Occipital lobe (tissue), 2 donors: ENCODE results near the gene NKPD1. TPM values are rescaled to one million over a fixed set of nuclear protein-coding genes. Genes with fewer than 3 reads are reported as not detected.

Experiments used
- DNase-seq: peaks from one replicate; lab custom pipeline; 2025; lab: John Stamatoyannopoulos, UW
- total RNA-seq: library from RNA; depleted of rRNA; stranded (reverse); fragments of >200 nt; gene quantifications from one replicate; pipeline ENCODE4 v1.2.3, GENCODE V29; 2014

Gene NKPD1
- total RNA-seq, 1 donor from 2014 or later: 0.47 TPM

GRCh38 chr19:45118106-45118505, 42.7 kb downstream of the NKPD1 start:
- DNase-seq: no peak

DNA sequence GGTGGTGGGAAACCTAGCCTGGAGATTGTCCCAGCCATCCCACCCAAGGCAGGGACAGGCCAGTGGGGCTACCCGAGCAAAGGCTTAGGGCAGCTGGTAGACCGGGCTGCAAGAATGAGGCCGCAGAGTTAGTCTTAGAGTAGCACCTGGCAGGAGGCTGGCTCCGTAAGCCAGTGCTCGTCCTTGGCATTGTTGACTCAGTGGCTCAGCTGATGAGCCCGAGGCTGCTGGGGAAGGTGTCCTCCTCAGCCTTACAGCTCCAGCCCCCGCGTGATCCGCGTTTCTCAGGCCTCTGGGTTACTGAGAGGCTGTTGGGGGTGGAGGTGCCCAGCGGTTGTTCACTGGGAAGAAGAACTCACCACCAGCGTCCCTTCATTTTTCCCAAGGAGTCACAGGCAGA, 43.1 kb downstream of the NKPD1 start:
- no peak for DNase-seq

DNA sequence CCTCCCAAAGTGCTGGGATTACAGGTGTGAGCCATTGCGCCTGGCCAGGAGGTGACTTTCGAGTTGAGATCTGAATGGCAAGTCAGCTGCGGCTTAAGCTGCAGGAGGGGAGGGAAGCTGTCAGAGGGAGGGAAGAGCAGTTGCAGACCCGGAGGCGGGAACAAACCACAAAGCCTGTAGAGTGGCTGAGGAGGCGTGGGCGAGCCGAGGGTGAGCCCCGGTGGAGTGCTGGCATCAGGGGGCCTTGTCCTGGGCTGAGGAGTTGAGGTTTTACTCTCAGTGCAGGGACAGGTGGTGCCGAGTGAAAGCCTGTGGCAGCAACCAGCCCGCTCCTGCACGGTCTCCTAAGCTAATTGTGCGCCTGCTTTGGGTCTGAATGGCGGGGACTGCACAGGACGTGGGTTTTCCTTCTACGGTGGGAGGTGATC, 43.6 kb downstream of the NKPD1 start:
- no peak for DNase-seq

- DNase-seq: no peak
These were observed 44.8 kb downstream of the NKPD1 start for GRCh38 chr19:45115809-45116615.

GRCh38 chr19:45114116-45114515, 46.7 kb downstream of the NKPD1 start:
- DNase-seq: no peak

DNA sequence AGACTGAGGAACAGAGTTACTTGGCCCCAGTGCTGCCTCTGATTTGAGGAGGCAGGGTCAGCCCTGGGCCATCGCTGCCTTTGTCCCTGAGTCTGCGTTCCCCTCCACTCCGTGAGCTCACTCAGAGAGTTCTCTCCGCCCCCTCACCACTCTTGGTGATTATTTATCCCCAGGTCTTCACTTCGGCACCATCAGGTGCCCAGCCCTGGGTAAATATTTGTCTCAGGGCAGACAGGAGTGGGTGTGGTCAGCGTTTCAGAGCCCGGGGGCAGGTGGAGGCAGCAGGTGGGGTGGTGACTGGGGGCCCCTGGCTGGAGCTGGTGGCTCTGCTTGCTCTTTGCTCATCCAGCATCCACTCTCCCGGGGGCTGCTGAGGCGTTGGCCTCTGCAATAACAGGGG, 47.2 kb downstream of the NKPD1 start:
- DNase-seq: no peak

DNA sequence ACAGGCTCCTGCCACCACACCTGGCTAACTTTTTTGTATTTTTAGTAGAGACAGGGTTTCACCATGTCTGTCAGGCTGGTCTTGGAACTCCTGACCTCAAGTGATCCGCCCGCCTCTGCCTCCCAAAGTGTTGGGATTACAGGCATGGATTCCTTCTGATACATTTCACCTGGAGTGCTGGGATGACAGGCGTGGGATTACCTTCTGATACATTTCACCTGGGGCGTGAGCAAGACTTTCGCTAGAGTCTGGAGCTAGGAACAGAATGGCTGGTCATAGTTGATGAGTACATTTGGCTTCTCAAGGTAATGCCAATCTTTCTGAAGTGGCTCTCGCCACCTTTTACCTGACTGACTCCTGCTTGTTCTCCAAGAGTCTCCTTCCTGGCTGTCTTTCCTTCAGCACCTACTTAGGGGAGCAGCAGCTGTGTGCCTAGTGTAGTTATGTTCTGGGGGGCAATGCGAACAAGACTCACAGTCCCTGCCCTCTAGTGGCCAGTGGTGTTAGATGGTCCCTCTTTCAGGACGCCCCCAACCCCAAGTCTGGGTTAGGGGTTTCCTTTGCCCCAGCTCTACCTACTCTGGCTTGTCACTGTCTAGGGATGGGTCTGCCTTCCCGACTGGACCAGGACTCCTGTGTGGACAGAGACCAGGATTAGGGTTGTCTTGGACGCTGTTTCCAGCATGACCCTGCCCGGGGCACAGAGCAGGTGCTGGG, 48.5 kb downstream of the NKPD1 start:
- DNase-seq: no peak

Other genes with a start within 250 kb of the NKPD1 start
- 5.3 TPM for gene APOC1, start 246.4 kb downstream of the NKPD1 start, total RNA-seq
- not detected for gene APOC4, start 218.7 kb downstream of the NKPD1 start, total RNA-seq
- gene APOC2, start 214.9 kb downstream of the NKPD1 start, total RNA-seq: 1.4 TPM
- 27.5 TPM for gene CLPTM1, start 205.6 kb downstream of the NKPD1 start, total RNA-seq
- gene RELB, start 159.5 kb downstream of the NKPD1 start, total RNA-seq: 0.62 TPM
- 3.9 TPM for gene CLASRP, start 121.9 kb downstream of the NKPD1 start, total RNA-seq
- not detected for gene ZNF296, start 84.5 kb downstream of the NKPD1 start, total RNA-seq
- gene GEMIN7, start 81.7 kb downstream of the NKPD1 start, total RNA-seq: 13.3 TPM
- 20.6 TPM for gene PPP1R37, start 67.8 kb downstream of the NKPD1 start, total RNA-seq
- 2.2 TPM for gene TRAPPC6A, start 17.3 kb upstream of the NKPD1 start, total RNA-seq
- 3.1 TPM for gene BLOC1S3, start 17.8 kb upstream of the NKPD1 start, total RNA-seq
- not detected for gene EXOC3L2, start 84.4 kb upstream of the NKPD1 start, total RNA-seq
- 19.2 TPM for gene MARK4, start 90.3 kb upstream of the NKPD1 start, total RNA-seq
- gene CKM, start 161.9 kb upstream of the NKPD1 start, total RNA-seq: 1.2 TPM
- 0.16 TPM for gene KLC3, start 179.8 kb upstream of the NKPD1 start, total RNA-seq
- 10.9 TPM for gene ERCC2, start 209.6 kb upstream of the NKPD1 start, total RNA-seq
- gene PPP1R13L, start 244.1 kb upstream of the NKPD1 start, total RNA-seq: not detected
- gene POLR1G, start 245.7 kb upstream of the NKPD1 start, total RNA-seq: 5.3 TPM